ENCODE measurements around the gene EFCAB12. TPM values are rescaled to one million over a fixed set of nuclear protein-coding genes. Genes with fewer than 3 reads are reported as not detected.

The EFCAB12 gene
- total and polyA plus RNA-seq, 10 of the 15 experiments (the other 5 are each of a cell fraction or from before 2014, with no cell fraction given): 0.02 to 0.85 (median 0.33) TPM

- TF ChIP-seq ZNF592 (IDR thresholded peaks at IDR 0.05) (no peak), CBFB (IDR thresholded peaks at IDR 0.05; ENCODE audit: low read depth) (no peak)
These were observed 53.3 kb downstream of the EFCAB12 start (continued) for GRCh38 chr3:129375099-129375498.

- Histone ChIP-seq H3K27ac (ENCODE audit: control insufficient read depth, insufficient read depth) (no peak overlapping the region), H2AFZ (ENCODE audit: control insufficient read depth, low read depth, low read length) (no peak overlapping the region), H3K9me3 (replicated peaks; ENCODE audit: control insufficient read depth, insufficient read depth, low read length) (no peaks in the 10 kb centered on the region), H3K4me2 (ENCODE audit: control insufficient read depth, insufficient read depth) (no peak overlapping the region), H4K20me1 (ENCODE audit: control insufficient read depth, insufficient read depth) (no peaks in the 10 kb centered on the region), H3K27me3 (replicated peaks in 1 of 2; ENCODE audit: control insufficient read depth in 2 of 2, insufficient read depth in 2 of 2, low read length in 1 of 2) (no peaks in the 10 kb centered on the region), H3K4me3 (no peak overlapping the region), H3K79me2 (ENCODE audit: control insufficient read depth, insufficient read depth, low read length) (no peaks in the 10 kb centered on the region), H3K9ac (ENCODE audit: control insufficient read depth, insufficient read depth, low read length) (no peak overlapping the region), H3K4me1 (ENCODE audit: control insufficient read depth, insufficient read depth, low read length) (no peaks in the 10 kb centered on the region), H3K36me3 (ENCODE audit: control insufficient read depth in 2 of 2, insufficient read depth in 2 of 2, low read length in 1 of 2) (no peaks in the 10 kb centered on the region)
- ChIA-PET SMC1A (ENCODE audit: uncharacterized antibody, unreplicated experiment) (no interaction called here), POLR2A (no interaction called here), CTCF (no interaction called here), RAD21 (ENCODE audit: unreplicated experiment) (interaction anchor here (1.0 to 1.2 kb wide), 2 partner anchors 12 to 42 kb away, joined by 3 read pairs; no protein-coding TSS in a partner anchor)
- in situ Hi-C loops (cut with MboI) (no loop called here), intact Hi-C loops (cut with micrococcal nuclease; ENCODE audit: unreplicated experiment) (no loop called here)
- 74% methylated on average over 17 of the region's 20 CpGs for WGBS (ENCODE audit: insufficient coverage, insufficient replicate concordance, low lambda C conversion rate, missing lambda C conversion rate)
- DNase-seq (ENCODE audit: low read depth, low spot score) (no peak), ATAC-seq (no peak), FAIRE-seq (no peak)
- BruUV-seq (replicated peaks): no TSS peak
- TF ChIP-seq SMAD5 (IDR thresholded peaks at IDR 0.05; ENCODE audit: low read depth) (no peak), IRF5 (IDR thresholded peaks at IDR 0.05; ENCODE audit: borderline replicate concordance) (no peak), CBX5 (IDR thresholded peaks at IDR 0.05; ENCODE audit: low read depth) (no peak), BRCA1 (IDR thresholded peaks at IDR 0.05; ENCODE audit: low read depth, low read length) (no peak), CBFB (IDR thresholded peaks at IDR 0.05; ENCODE audit: low read depth) (no peak), RAD51 (IDR thresholded peaks at IDR 0.05) (no peak), EGR1 (IDR thresholded peaks at IDR 0.05; ENCODE audit: borderline replicate concordance in 1 of 2, low read depth in 2 of 2, low read length in 2 of 2) (no peak), SREBF2 (IDR thresholded peaks at IDR 0.05; ENCODE audit: low read length) (no peak), ATF2 (IDR thresholded peaks at IDR 0.05; ENCODE audit: low read length) (no peak), ESRRA (IDR thresholded peaks at IDR 0.05; ENCODE audit: low read length) (no peak), SKIL (IDR thresholded peaks at IDR 0.05; ENCODE audit: low read depth, poor library complexity, severe bottlenecking) (no peak)
These were observed 57.2 kb downstream of the EFCAB12 start for GRCh38 chr3:129371041-129371826.

Data from GM12878 (cell line).